Neutrophil (primary cell): ENCODE measurements around the gene TRIM61.

ENCODE experiments used
- H3K27ac ChIP-seq: fragments of 200-600 bp; sonication (generic); 2 replicates; pipeline ENCODE4 v1.5.1; 2016; ENCODE audit warnings: mild to moderate bottlenecking, moderate library complexity
- H3K27me3 ChIP-seq: fragments of 200-600 bp; sonication (generic); 2 replicates; pipeline ENCODE4 v1.6.0; 2016; ENCODE audit warnings: mild to moderate bottlenecking
- H3K36me3 ChIP-seq: fragments of 200-600 bp; sonication (generic); 2 replicates; pipeline ENCODE4 v1.5.1; 2017
- H3K4me1 ChIP-seq, 2 experiments: fragments of 200-600 bp in 1 of 2; sonication (generic) in 1 of 2; 1 replicate in 1 of 2; 2 replicates in 1 of 2; pipeline versions ENCODE4 v1.5.1 to v1.6.1; 2013 to 2016; ENCODE audit warnings: low read depth in 1 of 2, low read length in 1 of 2, mild to moderate bottlenecking in 1 of 2, moderate library complexity in 1 of 2; ENCODE audit not compliant: control insufficient read depth in 1 of 2, insufficient read depth in 1 of 2
- H3K4me3 ChIP-seq, 2 experiments: fragments of 200-600 bp in 1 of 2; sonication (generic) in 1 of 2; 1 replicate in 1 of 2; 2 replicates in 1 of 2; pipeline ENCODE4 v1.5.1; 2013 to 2016; ENCODE audit warnings: low read depth in 1 of 2, low read length in 1 of 2, mild to moderate bottlenecking in 1 of 2, moderate library complexity in 1 of 2
- H3K9me3 ChIP-seq: fragments of 200-600 bp; sonication (generic); 2 replicates; pipeline ENCODE4 v1.5.1; 2016
- TF ChIP-seq, protein P1 (sequence below): fragments of 200-600 bp; sonication (generic); IDR thresholded peaks from 2 replicates; pipeline ENCODE4 v1.5.1; 2016; ENCODE audit warnings: antibody characterized with exemption

The TRIM61 gene

DNA sequence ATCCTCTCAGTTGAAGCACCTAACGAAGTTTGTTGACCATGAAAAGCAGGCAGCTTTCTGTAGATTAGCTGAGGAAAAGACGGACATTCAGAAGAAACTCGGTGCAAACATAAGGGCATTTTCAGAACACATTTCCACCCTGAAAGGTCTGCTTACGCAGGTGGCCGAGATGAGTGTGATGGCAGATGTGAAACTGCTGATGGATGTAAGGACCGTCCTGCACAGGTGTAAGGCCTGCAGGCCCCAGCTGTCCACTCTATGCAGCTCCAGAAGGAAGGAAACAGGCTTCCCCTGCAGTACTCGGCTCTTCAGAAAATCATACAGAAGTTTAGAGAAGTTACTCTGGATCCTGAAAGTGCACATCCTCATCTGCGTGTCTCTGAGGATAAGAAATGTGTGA is 33.5 kb upstream of the TRIM61 start:
- Histone ChIP-seq H3K9me3 (no peaks in the 10 kb centered on the region), H3K27ac (no peak overlapping the region), H3K36me3 (no peaks in the 10 kb centered on the region), H3K4me1 (no peaks in the 10 kb centered on the region), H3K27me3 (no peaks in the 10 kb centered on the region), H3K4me3 (no peak overlapping the region)
- TF ChIP-seq, protein P1, sequence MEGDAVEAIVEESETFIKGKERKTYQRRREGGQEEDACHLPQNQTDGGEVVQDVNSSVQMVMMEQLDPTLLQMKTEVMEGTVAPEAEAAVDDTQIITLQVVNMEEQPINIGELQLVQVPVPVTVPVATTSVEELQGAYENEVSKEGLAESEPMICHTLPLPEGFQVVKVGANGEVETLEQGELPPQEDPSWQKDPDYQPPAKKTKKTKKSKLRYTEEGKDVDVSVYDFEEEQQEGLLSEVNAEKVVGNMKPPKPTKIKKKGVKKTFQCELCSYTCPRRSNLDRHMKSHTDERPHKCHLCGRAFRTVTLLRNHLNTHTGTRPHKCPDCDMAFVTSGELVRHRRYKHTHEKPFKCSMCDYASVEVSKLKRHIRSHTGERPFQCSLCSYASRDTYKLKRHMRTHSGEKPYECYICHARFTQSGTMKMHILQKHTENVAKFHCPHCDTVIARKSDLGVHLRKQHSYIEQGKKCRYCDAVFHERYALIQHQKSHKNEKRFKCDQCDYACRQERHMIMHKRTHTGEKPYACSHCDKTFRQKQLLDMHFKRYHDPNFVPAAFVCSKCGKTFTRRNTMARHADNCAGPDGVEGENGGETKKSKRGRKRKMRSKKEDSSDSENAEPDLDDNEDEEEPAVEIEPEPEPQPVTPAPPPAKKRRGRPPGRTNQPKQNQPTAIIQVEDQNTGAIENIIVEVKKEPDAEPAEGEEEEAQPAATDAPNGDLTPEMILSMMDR, result no peak

DNA sequence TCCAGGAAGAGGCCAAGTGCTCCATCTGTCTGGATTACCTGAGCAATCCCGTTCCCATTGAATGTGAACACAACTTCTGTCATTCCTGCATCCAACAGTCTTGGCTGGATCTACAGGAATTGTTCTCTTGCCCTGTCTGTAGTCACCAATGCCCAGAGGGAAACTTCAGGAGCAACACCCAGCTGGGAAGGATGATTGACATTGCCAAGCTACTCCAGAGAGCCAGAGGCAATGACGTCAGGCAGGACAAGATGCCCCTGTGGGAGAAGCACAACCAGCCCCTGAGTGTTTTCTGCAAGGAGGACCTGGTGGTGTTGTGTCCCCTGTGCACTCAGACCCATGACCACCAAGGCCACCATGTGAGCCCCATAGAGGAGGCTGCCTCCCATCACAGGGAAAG is 33.0 kb upstream of the TRIM61 start:
- TF ChIP-seq, protein P1, result no peak
- H3K36me3 ChIP-seq, result no peaks in the 10 kb centered on the region

DNA sequence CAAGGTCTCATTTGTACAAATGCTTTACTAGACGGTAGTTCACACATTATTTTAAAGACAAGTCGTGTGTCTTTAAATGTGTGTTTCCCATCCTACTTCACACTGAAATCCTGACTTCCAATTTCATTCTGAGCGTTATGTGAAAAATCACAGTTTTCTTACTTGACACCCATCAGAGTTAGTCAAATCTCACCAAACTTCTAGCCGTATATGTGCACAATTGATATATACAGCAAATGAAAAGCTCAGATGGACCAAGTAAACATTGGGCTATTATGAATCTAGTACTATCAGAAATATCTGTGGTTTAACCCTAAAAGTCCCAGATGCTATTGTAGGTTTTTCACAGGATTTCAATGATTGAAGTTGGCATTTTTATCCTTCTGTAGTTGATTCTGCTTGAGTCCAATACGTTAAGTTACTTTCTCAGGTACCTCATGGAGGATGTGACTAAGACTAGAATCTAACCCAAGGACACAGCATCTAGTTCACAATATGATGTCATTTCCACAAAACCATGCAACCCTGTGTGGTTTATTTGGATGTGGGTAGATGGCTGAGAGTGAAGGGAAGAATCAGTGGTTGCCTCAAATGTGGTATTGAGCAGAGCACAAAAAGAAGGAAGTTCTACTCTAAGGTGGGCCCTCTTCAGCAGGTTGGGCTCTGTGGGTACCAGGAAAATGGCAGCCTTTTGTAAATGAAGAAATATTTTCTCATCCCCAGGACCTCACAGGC is 32.2 kb upstream of the TRIM61 start:
- Histone ChIP-seq H3K36me3 (no peaks in the 10 kb centered on the region), H3K4me3 (no peak overlapping the region), H3K27me3 (no peaks in the 10 kb centered on the region), H3K4me1 (no peaks in the 10 kb centered on the region), H3K9me3 (no peaks in the 10 kb centered on the region), H3K27ac (no peak overlapping the region)
- TF ChIP-seq, protein P1, result no peak

More for the DNA sequence above, 33.0 kb upstream of the TRIM61 start:
- H3K9me3 ChIP-seq, result no peaks in the 10 kb centered on the region
- H3K27me3 ChIP-seq, result no peaks in the 10 kb centered on the region
- no peak overlapping the region for H3K27ac ChIP-seq
- H3K4me3 ChIP-seq, result no peak overlapping the region
- no peaks in the 10 kb centered on the region for H3K4me1 ChIP-seq

DNA sequence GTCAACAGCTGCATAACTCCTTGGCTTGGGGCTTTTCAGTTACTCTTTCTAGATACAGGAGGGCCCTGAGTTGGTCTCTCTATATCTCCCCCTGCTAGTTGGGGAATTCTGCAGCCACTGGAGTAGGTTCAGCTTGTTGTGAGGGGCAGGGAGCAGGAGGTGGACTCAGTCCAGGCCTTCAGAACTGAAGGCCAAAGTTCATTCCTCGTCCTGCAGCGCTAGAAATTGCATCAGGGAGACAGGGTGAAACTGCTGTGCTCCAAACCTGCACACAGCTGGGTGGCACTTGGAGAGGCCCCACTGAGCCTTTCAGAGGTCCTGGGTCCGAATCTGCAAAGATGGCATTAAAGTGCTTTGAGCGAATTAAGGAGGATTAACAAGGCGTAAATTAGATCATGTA is 29.4 kb upstream of the TRIM61 start:
- H3K4me3 ChIP-seq, result no peak overlapping the region
- H3K4me1 ChIP-seq, result no peaks in the 10 kb centered on the region
- H3K9me3 ChIP-seq, result no peaks in the 10 kb centered on the region
- H3K36me3 ChIP-seq, result no peaks in the 10 kb centered on the region
- TF ChIP-seq, protein P1, result no peak
- H3K27me3 ChIP-seq, result no peaks in the 10 kb centered on the region
- H3K27ac ChIP-seq, result no peak overlapping the region

DNA sequence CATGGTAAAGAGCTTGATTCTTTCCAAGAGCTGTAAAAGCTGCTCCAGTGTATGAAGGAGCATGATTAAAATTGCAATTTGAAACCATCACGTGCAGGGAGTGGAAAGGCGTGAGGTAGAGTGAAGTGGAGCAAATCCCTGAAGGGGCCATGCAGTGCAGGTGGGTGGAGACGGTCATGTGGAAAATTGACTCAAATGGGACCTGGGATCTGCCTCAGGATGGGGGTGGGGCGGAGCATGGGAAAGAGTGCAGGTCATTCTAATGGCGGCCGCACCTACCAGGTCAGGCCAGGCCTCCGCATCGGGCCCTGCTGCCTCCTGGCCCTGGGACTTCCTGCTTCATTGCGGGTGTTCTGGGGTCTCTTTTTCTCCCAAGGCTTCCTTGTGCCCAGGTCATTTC is 29.0 kb upstream of the TRIM61 start:
- Histone ChIP-seq H3K9me3 (no peaks in the 10 kb centered on the region), H3K27me3 (no peaks in the 10 kb centered on the region), H3K27ac (no peak overlapping the region), H3K36me3 (no peaks in the 10 kb centered on the region), H3K4me3 (no peak overlapping the region), H3K4me1 (no peaks in the 10 kb centered on the region)
- TF ChIP-seq, protein P1, result no peak
